ENCODE data around the gene TMPRSS3.

The TMPRSS3 gene

GRCh38 chr21:42352441-42353095 lies 43.3 kb downstream of the TMPRSS3 start:
- Histone ChIP-seq H4K20me1 (ENCODE audit: insufficient read depth, low read length, poor library complexity, severe bottlenecking) (no peaks in the 10 kb centered on the region), H2AFZ (ENCODE audit: low read length) (no peak overlapping the region), H3K36me3 (ENCODE audit: insufficient read depth, low read length) (no peaks in the 10 kb centered on the region), H3K4me1 (ENCODE audit: insufficient read depth, low read length, poor library complexity, severe bottlenecking) (peaks cover 4% of the 10 kb centered on the region), H3K4me2 (ENCODE audit: low read depth, low read length, poor library complexity, severe bottlenecking) (no peak overlapping the region), H3K4me3 (ENCODE audit: low read length, poor library complexity, severe bottlenecking) (no peak overlapping the region), H3K9me2 (replicated peaks; ENCODE audit: low read depth, low read length) (no peaks in the 10 kb centered on the region), H3K27me3 (ENCODE audit: insufficient read depth, low read length, poor library complexity, severe bottlenecking) (no peaks in the 10 kb centered on the region), H3K9ac (ENCODE audit: low read depth, low read length, poor library complexity, severe bottlenecking) (no peak overlapping the region), H3K9me3 (ENCODE audit: insufficient read depth, low read depth, low read length) (0 out of 2 replicates have a peak, but pooled peaks cover 3% of the 10 kb centered on the region), H3F3A (ENCODE audit: low read depth) (no peaks in the 10 kb centered on the region), H3K79me2 (ENCODE audit: insufficient read depth, low read length) (no peaks in the 10 kb centered on the region)
- TF ChIP-seq CTCF (conservative IDR thresholded peaks at IDR 0.05; ENCODE audit: low read length) (no peak), EZH2phosphoT487 (IDR thresholded peaks at IDR 0.05; ENCODE audit: borderline replicate concordance) (no peak)

- Histone ChIP-seq H2AFZ (ENCODE audit: low read length) (no peak overlapping the region), H3K4me2 (ENCODE audit: low read depth, low read length, poor library complexity, severe bottlenecking) (no peak overlapping the region), H3K4me1 (ENCODE audit: insufficient read depth, low read length, poor library complexity, severe bottlenecking) (peaks cover 4% of the 10 kb centered on the region), H3K36me3 (ENCODE audit: insufficient read depth, low read length) (no peaks in the 10 kb centered on the region), H3F3A (ENCODE audit: low read depth) (no peaks in the 10 kb centered on the region), H3K79me2 (ENCODE audit: insufficient read depth, low read length) (no peaks in the 10 kb centered on the region), H3K9me2 (replicated peaks; ENCODE audit: low read depth, low read length) (no peaks in the 10 kb centered on the region), H3K9ac (ENCODE audit: low read depth, low read length, poor library complexity, severe bottlenecking) (no peak overlapping the region), H3K9me3 (ENCODE audit: insufficient read depth, low read depth, low read length) (0 out of 2 replicates have a peak, but pooled peaks cover 3% of the 10 kb centered on the region), H4K20me1 (ENCODE audit: insufficient read depth, low read length, poor library complexity, severe bottlenecking) (no peaks in the 10 kb centered on the region), H3K4me3 (ENCODE audit: low read length, poor library complexity, severe bottlenecking) (no peak overlapping the region), H3K27me3 (ENCODE audit: insufficient read depth, low read length, poor library complexity, severe bottlenecking) (no peaks in the 10 kb centered on the region)
- TF ChIP-seq CTCF (conservative IDR thresholded peaks at IDR 0.05; ENCODE audit: low read length): no peak
- TF ChIP-seq EZH2phosphoT487 (IDR thresholded peaks at IDR 0.05; ENCODE audit: borderline replicate concordance): no peak
These were observed 44.0 kb downstream of the TMPRSS3 start for GRCh38 chr21:42351626-42352440.

GRCh38 chr21:42350927-42351426 lies 44.9 kb downstream of the TMPRSS3 start, which contains the start of gene TFF2:
TSS of gene TFF2 (minus strand) at chr21:42350994. CDS start at chr21:42350957, 37 bp downstream.
- Histone ChIP-seq H3K9me2 (replicated peaks; ENCODE audit: low read depth, low read length) (no peaks in the 10 kb centered on the region), H3K4me1 (ENCODE audit: insufficient read depth, low read length, poor library complexity, severe bottlenecking) (peaks cover 4% of the 10 kb centered on the region), H4K20me1 (ENCODE audit: insufficient read depth, low read length, poor library complexity, severe bottlenecking) (no peaks in the 10 kb centered on the region), H2AFZ (ENCODE audit: low read length) (no peak within 1 kb of the TSS), H3K27me3 (ENCODE audit: insufficient read depth, low read length, poor library complexity, severe bottlenecking) (no peaks in the 10 kb centered on the region), H3K4me2 (ENCODE audit: low read depth, low read length, poor library complexity, severe bottlenecking) (no peak within 1 kb of the TSS), H3K36me3 (ENCODE audit: insufficient read depth, low read length) (no peaks in the 10 kb centered on the region), H3F3A (ENCODE audit: low read depth) (no peaks in the 10 kb centered on the region), H3K4me3 (ENCODE audit: low read length, poor library complexity, severe bottlenecking) (no peak within 1 kb of the TSS), H3K9ac (ENCODE audit: low read depth, low read length, poor library complexity, severe bottlenecking) (no peak within 1 kb of the TSS), H3K79me2 (ENCODE audit: insufficient read depth, low read length) (no peaks in the 10 kb centered on the region), H3K9me3 (ENCODE audit: insufficient read depth, low read depth, low read length) (0 out of 2 replicates have a peak, but pooled peaks cover 3% of the 10 kb centered on the region)
- TF ChIP-seq EZH2phosphoT487 (IDR thresholded peaks at IDR 0.05; ENCODE audit: borderline replicate concordance): no peak
